Measurements from ENCODE around the gene DNPEP.
"Not testable (repeated sequence)": the region's sequence is repeated elsewhere in the genome, so short reads cannot be mapped to it uniquely, and the experiment has no call there.

The DNPEP gene

DNA sequence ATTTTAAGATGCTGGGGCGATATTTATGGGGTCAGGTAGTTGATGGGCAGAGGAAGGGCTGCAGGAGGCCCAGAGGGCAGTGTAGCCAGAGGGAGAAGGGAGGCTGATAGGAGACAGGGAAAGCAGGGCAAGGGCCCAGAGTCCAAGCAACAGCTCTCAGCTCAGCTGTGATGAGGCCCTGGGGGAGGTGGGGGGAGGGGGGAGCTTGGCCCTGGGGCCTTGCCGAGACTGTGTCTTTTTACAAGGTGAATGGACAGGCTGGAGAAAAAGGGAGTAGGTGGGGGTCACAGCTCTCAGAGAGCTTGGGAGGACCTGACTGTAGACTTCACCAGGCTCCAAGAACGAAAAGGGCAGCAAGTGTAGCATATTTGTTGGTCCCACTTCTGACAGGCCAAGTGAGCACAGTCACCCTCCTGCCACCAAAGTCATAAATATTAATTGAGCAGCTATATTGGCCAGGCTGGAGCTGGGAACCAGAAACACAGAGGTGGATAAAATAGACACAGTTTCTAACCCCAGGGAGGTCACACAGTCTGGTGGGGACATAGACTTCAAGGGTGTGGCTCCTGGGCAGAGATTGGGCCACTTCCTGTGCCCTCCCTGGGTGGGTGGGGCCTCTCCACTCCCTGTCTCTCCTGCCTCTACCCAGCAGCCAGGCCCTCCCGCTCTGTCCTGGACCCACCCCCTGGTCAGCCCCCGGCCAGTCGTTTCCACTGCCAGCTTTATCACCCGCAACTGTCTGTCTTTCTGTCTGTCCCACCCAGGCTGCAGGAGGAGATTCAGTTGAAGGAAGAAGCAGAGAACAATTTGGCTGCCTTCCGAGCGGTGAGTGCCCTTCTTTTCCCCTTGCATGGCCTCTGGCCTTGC, 31.9 kb upstream of the DNPEP start:
- FAIRE-seq: no peak
- DNase-seq (ENCODE audit: insufficient read length, low spot score): no peak

DNA sequence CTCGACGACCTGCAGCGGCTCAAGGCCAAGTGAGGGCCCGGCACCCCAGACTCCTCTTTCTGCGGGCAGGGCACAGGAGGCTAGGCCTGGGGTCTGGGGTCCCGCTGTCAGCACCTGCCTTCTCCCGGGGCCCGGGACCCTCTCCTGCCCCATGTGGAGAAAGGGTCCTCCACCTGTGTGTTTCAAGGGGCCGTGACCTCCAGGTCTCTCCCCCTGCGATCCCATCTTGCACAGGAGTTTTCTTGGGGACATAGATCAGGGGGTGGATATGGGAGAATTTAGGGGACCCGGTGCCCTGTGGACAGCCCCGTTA, 31.3 kb upstream of the DNPEP start:
- no peak for DNase-seq (ENCODE audit: insufficient read length, low spot score)
- no peak for FAIRE-seq

DNA sequence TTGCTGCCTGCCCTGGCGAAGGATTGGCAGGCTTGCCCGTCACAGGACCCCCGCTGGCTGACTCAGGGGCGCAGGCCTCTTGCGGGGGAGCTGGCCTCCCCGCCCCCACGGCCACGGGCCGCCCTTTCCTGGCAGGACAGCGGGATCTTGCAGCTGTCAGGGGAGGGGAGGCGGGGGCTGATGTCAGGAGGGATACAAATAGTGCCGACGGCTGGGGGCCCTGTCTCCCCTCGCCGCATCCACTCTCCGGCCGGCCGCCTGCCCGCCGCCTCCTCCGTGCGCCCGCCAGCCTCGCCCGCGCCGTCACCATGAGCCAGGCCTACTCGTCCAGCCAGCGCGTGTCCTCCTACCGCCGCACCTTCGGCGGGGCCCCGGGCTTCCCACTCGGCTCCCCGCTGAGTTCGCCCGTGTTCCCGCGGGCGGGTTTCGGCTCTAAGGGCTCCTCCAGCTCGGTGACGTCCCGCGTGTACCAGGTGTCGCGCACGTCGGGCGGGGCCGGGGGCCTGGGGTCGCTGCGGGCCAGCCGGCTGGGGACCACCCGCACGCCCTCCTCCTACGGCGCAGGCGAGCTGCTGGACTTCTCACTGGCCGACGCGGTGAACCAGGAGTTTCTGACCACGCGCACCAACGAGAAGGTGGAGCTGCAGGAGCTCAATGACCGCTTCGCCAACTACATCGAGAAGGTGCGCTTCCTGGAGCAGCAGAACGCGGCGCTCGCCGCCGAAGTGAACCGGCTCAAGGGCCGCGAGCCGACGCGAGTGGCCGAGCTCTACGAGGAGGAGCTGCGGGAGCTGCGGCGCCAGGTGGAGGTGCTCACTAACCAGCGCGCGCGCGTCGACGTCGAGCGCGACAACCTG, 30.7 kb upstream of the DNPEP start, which contains the start of gene DES:
Gene DES (plus strand): TSS at position 223 of the 857 bp plus-strand sequence. CDS start 86 bp downstream, at position 309.
- DNase-seq (ENCODE audit: insufficient read length, low spot score) (no peak), FAIRE-seq (no peak)

DNA sequence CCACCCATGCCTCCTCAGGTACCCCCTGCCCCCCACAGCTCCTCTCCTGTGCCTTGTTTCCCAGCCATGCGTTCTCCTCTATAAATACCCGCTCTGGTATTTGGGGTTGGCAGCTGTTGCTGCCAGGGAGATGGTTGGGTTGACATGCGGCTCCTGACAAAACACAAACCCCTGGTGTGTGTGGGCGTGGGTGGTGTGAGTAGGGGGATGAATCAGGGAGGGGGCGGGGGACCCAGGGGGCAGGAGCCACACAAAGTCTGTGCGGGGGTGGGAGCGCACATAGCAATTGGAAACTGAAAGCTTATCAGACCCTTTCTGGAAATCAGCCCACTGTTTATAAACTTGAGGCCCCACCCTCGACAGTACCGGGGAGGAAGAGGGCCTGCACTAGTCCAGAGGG, 29.7 kb upstream of the DNPEP start:
- FAIRE-seq (no peak), DNase-seq (ENCODE audit: insufficient read length, low spot score) (no peak)

DNA sequence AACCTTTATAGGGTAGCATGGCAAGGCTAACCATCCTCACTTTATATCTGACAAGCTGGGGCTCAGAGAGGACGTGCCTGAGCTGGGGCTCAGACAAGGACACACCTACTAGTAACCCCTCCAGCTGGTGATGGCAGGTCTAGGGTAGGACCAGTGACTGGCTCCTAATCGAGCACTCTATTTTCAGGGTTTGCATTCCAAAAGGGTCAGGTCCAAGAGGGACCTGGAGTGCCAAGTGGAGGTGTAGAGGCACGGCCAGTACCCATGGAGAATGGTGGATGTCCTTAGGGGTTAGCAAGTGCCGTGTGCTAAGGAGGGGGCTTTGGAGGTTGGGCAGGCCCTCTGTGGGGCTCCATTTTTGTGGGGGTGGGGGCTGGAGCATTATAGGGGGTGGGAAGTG, 29.2 kb upstream of the DNPEP start:
- DNase-seq (ENCODE audit: insufficient read length, low spot score) (no peak), FAIRE-seq (no peak)

DNA sequence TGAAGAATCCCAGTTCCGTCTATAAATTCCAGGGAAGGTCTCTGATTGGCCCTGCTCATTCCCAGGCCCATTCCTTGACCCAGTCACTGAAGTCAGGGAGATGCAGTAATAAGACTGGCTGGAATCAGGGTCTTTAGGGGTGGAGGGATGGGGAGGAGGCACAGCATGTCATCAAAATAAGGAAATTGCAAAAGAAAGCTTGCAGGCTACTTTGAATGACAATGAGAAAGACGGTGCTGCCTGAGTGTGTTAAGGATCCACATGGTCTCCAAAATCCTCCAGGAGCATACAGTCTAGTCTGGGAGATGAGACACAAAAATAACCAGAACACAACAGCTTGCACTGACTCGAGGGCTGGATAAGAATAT, 28.5 kb upstream of the DNPEP start:
- DNase-seq (ENCODE audit: insufficient read length, low spot score) (no peak), FAIRE-seq (no peak)

DNA sequence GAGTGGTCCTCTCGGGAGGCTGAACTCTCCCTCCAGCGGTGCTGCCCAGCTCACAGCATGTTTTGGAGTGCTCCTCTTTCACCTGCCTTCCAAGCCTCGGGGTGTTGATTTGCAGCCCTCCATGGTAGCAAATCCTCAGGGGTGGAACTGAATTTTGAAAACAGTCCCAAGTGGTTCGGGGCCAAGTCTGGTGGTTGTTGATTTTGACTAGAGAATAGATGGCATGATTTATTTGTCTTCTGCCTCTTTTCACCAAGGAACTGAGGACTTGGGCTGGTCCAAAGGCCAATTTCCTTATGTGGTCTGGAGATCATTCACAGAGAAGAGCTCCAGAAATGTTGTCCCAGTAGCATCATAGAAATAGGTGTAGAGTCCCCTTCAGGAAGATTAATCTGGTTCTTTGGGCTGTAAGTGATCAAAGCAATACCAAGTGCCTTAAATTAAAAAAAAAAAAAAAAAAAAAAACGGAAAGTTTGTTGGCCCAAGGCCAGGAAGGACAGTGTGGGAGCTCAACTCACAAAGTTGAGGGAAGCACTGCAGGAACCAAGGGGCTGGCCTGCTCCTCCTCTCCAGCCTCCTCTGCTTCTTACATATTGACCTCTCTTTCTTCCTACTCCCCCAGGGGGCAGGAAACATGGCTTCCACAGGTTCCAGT, 28.0 kb upstream of the DNPEP start:
- DNase-seq (ENCODE audit: insufficient read length, low spot score) (no peak), FAIRE-seq (no peak)

DNA sequence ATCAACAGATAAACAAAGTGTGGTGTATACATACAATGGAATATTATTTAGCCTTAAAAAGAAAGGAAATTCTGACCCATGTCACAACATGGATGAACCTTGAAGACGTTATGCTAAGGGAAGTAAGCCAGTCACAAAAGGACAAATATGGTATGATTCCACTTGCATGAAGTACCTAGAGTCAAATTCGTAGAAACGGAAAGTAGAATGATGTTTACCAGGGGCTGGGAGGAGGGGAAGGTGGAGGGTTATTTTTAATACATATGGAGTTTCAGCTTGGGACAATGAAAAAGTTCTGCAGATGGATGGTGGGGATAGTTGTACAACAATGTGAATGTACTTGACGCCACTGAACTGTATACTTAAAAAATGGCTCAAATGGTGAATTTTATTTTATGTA, 27.1 kb upstream of the DNPEP start:
- FAIRE-seq (no peak), DNase-seq (ENCODE audit: insufficient read length, low spot score) (no peak)

DNA sequence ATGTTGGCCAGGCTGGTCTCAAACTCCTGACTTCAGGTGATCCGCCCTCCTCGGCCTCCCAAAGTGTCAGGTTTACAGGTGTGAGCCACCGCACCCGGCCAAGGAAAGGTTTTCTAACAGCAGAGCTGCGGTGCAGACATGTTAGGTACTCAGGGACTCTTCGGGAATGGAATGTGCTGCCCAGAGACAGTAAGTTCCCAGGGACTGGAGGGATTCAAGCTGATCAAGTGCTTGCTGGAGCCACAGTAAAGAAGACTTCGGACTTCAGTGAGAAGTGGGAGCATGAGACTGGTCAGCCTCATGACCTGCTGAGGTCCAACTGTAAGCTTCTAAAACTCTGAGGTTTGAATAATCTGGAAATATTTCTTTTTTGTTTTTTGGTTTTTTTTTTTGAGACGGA, 22.7 kb upstream of the DNPEP start:
- no peak for DNase-seq (ENCODE audit: insufficient read length, low spot score)
- no peak for FAIRE-seq

DNA sequence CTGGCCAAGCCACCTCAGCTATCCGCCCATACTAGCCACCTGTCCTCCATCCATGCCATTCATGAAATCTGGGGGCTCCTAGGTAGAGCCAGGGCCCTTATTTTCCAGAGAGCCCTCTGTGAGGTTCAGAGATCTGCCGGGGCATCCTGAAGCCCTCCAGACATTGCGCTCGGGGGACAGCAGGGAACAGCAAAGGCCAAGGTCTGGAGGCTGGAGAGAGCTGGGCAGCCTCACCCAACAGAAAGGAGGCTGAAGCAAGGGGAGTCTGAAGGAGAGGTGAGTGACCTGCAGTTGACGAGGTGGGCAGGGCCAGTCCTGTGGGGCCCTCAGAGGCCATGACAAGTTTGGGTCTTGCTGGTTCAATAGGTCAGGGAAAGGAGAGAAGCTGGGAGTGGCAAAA, 21.9 kb upstream of the DNPEP start:
- FAIRE-seq (no peak), DNase-seq (ENCODE audit: insufficient read length, low spot score) (no peak)

DNA sequence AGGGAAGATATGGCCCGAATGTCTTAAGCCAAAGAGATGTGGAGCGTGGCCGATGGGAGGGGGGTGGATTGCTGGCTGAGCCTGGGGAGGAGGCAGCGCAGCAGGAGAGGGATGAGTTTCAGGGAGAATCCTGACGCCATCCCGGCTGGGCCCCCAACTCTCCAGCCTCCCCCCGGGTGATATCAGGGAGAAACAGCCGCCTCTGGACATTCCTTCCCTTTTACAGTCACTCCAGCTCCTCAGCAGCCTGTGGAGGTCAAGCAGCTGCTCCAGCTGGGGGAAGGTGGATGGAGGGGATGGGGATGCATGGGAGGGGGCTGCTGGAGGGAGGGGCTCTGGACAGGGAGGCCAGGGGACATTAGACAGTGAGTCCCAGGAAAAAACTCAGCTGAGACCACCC, 20.9 kb upstream of the DNPEP start:
- no peak for DNase-seq (ENCODE audit: insufficient read length, low spot score)
- FAIRE-seq: no peak

DNA sequence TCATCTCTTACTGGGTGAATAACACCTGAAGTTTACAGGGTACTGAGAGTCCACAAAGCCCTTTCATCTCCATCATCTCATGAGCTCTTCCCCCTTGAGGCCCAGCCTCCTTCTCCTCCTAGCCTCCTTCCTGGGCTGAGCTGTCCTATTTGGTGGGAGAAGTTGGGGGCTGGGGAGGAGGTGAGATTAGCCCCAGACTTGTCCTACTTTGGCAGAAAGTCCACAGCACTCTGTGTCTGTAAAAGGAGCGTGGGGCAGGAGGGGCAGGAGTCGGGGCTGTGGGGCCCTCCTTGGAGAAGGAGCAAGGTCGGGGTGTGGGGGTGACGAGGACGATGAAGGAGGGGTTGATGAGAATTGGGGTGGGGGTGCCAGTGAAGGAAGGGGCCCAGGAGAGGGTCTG, 20.5 kb upstream of the DNPEP start:
- FAIRE-seq: no peak
- no peak for DNase-seq (ENCODE audit: insufficient read length, low spot score)

DNA sequence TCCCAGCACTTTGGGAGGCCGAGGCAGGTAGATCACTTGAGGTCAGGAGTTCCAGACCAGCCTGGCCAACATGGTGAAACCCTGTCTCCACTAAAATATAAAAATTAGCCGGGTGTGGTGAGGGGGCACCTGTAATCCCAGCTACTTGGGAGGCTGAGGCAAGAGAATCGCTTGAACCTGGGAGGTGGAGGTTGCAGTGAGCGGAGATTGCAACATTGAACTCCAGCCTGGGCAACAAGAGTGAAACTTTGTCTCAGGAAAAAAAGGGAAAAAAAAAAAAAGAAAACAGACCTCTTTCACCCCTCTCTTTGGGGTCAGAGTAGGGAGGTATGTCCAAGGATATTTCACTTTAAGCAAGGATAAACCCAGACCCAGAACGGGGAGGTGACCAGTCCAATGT, 19.6 kb upstream of the DNPEP start:
- not testable (repeated sequence) for FAIRE-seq

DNA sequence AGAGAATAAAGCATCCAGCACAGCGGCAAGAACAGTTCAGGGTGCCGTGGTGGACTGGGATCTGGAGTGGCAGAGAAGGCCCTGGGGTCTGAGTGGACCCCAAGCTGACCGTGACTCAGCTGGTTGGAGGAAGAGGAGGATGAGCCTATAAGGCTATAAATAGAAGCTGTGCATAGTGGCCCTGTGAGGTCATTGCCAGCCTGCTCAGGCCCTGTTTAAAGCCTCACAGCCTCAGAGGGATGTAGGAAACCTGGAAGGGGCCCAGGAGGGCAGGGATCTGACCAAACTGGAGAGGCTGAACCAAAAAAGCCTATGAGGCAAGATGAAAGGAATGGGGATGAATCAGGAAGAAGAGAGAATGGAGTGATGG, 19.1 kb upstream of the DNPEP start:
- FAIRE-seq (peak; percentile 31), DNase-seq (ENCODE audit: insufficient read length, low spot score) (no peak)

More for the DNA sequence above, 19.6 kb upstream of the DNPEP start:
- not testable (repeated sequence) for DNase-seq (ENCODE audit: insufficient read length, low spot score)

DNA sequence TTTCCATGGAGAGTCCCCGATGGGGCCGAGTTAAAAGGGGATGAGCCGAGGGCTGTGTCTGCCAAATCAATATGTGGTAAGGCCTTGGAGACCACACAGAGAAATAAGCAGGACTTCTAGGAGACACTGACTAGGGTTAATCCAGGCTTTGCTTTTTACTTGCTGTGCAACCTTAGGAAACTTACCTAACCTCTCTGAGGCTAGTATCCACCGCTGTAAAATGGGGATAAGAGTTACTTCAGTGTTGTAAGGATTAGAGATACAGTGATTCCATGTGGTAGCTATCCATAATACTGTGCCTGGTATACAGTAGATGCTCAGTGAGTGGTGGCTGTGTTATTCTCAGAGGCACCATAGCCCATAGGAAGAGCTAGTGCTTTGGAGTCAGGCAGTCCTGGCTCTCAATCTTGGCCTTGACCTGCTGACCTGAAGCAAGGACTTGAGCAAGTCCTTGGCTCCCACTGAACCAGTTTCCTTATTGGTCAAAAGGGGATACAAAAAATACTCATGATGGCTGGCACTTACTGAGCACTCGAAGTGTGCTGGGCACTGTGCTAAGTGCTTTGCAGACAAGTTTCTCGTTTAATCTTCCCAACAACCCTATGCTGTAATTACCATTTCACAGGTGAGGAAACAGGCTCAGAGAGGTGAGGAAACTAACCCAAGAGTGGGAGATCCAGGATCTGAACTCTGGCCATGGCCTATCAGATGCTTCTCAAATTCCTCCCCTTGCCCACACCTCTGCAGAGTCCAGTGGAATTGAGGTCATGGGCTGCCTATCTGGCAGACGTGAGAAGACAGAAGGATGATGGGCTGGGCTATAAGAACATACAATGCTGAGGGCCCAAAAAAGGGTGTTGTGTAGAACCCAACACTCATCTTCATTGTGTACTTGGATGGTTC, 18.5 kb upstream of the DNPEP start:
- DNase-seq (ENCODE audit: insufficient read length, low spot score): no peak
- FAIRE-seq: no peak

DNA sequence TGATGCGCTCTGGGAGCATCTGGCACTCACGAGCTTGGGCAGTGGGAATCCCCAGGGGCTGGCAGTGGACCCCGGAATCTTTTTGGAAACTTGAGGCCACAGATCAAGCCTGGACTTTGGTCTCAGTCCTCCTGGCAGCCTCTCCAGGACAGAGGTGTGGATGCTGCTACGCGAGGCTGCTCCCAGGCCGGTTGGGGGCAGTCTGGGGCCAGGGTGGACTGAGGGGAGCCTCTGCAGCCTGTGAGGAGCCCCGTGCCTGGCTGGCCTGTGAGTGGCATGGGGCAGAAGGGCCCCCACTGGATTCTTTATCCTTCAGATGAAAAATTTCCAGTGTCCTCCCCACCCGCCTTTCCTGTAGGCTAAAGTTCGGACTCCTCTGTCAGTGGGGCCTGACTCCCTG, 17.7 kb upstream of the DNPEP start:
- DNase-seq (ENCODE audit: insufficient read length, low spot score) (no peak), FAIRE-seq (no peak)

DNA sequence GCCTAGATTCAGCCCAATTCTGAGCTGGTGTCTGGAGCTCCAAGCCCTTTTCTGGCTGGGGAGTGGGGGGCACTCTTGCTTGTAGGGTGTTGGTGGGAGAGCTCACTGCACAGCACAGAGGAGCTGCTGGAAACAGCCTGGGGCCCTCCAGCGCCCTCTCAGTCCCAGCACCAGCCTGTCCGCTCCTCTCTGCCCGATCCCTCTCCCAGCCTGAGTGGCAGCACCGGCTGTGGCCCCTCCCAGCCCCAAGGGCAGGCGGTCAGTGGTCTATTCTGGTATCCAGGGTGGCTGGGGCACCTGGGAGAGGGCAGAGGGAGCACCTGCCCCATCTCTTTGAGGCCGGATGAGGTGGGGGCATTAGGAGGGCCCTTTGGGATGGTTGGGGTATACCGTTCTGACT, 17.2 kb upstream of the DNPEP start:
- FAIRE-seq (no peak), DNase-seq (ENCODE audit: insufficient read length, low spot score) (no peak)

DNA sequence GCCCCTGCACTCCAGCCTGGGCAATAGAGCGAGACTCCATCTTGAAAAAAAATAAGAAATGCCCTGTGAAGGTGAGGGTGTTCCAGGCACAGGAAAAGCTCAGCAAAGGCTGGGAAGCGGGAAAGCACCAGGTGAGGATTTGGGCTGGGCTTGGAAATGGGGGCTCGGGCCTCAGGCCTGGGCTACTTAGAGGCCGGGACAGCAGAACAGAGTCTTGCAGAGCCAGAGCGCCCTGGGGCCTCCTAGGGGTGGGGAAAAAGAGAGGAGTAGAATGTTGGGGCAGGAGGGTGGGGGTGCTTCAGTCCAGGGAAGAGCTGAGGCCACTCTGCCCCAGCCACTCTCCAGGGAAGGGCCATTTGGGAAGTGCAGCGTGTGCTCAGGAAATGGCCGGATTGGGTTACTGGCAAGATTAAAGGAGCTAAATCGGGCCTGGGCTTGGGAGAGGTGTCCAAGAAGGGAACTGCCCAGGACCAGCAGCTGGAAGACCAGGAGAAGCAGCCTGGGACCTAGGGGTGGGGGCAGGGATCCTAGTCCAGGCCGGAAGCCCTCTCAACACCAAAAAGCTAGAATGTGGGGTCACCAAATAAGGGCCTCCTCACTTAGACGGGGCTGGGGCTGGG, 16.7 kb upstream of the DNPEP start:
- DNase-seq (ENCODE audit: insufficient read length, low spot score) (no peak), FAIRE-seq (no peak)

DNA sequence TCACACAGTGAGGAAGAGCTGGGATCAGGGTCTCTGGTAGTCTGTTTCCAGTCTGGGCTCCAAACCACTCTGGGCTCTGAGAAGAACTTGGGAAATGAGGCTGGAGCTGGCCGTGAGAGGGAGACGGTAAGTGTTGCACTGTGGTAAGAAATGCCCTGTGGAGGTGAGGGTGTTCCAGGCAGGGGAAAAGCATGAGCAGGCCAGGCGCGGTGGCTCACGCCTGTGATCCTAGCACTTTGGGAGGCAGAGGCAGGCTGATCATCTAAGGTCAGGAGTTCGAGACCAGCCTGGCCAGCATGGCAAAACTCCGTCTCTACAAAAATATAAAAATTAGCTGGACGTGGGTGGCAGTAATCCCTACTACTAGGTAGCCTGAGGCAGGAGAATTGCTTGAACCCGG, 16.1 kb upstream of the DNPEP start:
- FAIRE-seq (no peak), DNase-seq (ENCODE audit: insufficient read length, low spot score) (no peak)
